Amniotic epithelial cell (primary cell): ENCODE data around the gene RGS11.
A peak's percentile ranks its signal among the peaks of the same experiment; 100 is the strongest.
"Not testable (repeated sequence)": the region's sequence is repeated elsewhere in the genome, so short reads cannot be mapped to it uniquely, and the experiment has no call there.

Experiments used
- DNase-seq: peaks from one replicate; pipeline ENCODE4 v3.0.0-alpha.2; 2010; ENCODE audit warnings: low read depth

Gene RGS11

DNA sequence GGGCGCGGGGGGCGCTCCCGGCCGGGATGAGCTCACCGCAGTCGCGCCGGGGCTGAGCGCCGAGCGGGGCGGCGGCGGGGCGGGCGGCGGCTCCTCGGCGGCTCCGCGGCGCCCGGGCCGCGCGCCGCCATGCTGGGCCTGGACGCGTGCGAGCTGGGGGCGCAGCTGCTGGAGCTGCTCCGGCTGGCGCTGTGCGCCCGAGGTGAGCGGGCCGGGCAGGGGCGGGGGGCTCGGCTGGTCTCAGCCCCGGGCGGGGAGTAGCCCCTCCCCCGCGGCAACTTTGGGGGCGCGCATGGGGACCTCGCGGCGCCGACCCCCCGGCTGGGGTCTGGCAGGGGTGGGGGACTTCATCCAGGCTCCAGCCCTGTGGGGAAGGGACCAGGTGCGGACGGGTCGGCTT is 4.8 kb upstream of the RGS11 start, which contains the start of gene ARHGDIG:
Gene ARHGDIG (plus strand): TSS at position 40 of the 400 bp plus-strand sequence. CDS start 90 bp downstream, at position 130.
- DNase-seq = no peak

DNA sequence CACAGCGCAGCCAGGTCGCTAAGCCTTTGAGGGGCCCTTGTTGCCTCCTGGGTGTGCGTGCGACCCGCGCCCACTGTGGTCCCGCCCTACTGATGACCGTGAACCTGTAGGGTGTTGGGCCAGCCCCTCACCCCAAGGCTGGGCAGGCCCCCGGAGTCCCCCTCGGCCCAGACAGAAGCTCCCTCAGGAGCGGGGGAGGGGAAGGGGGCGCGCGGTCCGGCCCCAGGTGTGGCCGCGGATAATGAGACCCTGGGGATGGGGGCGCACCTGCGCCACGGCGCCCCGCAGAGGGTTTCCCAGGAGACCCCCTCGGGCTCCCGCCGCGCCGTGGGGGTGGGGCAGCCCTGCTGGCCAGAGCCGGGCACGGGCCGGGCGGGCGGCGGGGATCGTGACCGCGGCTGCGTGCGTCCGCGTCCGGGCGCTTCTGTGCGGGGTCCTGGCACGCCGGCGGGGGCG is 4.3 kb upstream of the RGS11 start:
- DNase-seq = no peak

DNA sequence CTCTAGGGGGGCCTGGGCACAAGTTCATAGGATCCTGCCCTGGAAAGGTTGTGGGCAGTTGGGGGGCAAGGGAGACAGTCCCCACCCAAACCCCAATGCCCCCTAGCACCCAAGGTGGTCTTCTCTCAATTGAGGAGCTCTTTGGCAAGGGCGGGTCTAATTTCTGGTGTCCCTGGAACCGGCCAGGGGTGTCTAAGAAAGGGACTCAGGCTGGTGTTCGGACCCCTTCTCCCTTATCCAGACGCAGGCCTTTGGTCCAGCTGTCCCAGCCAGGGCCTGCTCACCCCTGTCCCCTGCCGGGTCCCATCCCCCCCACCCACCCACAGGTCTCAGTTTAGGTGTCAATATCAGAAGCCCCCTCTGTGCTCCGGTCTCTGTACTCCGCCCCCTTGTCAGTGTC is 3.8 kb upstream of the RGS11 start:
- no peak for DNase-seq

DNA sequence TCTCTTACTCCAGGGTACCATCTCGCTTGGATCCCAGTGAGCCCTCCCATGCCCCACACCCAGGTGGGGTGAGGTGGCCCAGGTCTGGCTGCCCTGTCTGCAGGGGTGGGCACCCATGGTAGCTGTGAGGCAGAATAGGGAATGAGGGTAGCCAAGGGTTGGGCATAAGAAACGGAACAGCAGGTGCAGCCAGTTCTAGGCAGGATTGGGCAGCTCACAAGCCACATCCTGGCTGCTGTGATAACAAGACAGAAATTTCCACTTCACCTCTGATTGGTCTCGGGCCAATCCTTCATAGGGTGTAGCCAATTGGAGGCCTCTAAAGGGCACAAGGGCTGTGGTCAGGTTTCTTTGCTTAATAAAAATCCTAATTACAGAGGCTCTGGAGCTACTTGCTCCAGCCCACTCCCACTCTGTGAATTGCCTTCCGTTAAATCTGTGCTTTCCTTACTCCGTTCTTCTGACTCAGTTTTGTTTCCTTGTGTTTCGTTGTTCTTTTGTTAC is 3.2 kb upstream of the RGS11 start:
- peak; percentile 72 for DNase-seq

DNA sequence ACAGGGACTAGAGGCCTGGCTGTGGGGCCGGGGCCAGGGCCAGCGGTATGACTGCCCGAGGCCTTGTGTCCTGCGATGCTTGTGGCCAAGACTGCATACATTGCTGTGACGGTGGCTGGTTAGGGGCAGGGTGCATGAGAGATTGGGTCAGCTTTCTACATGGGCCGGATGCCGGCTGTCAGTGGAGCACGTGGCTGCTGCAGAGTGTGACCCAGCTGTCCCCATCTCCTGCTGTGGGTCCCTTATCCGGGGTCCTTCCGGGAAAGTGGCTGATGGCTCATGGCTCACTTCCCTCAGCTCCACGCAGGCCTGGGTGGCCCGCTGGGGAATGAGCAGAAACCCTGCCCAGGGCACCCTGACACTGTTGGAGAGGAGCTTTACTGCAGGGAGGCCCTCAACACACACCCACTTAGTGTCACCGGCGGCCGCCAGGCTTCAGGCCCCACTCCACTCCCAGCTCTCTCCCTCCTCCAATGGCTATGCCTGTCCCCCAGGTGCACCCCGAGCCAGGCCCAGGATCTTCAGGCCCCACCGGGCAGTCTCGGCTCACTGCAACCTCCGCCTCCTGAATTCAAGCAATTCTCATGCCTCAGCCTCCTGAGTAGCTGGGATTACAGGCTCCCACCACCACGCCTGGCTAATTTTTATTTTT is 808 bp upstream of the RGS11 start:
- DNase-seq = no peak

DNA sequence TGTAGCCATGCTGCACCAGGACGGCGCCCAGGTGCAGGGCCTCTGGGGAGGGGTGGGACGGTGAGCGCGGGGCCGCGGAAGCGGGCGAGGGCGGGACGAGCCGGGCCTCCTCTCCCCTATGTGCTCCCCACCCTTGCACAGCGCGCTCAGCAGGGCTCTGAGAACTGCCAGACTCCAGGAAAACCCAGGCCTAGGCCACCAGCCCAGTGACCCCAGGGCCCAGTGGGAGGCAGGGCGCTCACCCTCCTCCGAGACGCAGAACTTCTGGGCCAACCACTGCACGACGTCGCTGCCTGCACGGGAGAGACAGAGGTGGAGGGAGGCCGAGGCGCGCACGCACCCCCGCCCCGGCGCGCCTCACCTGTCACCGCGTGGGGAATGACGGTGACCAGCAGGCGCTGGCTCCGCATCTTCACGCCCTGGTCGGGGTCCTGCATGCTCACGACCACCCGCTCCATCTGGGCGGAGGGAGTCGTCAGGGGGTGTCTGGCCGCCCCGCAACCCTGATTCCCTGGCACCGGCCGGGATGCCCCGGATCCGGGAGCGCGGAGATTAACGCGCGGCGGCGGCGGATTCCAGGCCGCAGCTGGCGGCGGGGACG is 603 bp downstream of the RGS11 start:
- no peak for DNase-seq

DNA sequence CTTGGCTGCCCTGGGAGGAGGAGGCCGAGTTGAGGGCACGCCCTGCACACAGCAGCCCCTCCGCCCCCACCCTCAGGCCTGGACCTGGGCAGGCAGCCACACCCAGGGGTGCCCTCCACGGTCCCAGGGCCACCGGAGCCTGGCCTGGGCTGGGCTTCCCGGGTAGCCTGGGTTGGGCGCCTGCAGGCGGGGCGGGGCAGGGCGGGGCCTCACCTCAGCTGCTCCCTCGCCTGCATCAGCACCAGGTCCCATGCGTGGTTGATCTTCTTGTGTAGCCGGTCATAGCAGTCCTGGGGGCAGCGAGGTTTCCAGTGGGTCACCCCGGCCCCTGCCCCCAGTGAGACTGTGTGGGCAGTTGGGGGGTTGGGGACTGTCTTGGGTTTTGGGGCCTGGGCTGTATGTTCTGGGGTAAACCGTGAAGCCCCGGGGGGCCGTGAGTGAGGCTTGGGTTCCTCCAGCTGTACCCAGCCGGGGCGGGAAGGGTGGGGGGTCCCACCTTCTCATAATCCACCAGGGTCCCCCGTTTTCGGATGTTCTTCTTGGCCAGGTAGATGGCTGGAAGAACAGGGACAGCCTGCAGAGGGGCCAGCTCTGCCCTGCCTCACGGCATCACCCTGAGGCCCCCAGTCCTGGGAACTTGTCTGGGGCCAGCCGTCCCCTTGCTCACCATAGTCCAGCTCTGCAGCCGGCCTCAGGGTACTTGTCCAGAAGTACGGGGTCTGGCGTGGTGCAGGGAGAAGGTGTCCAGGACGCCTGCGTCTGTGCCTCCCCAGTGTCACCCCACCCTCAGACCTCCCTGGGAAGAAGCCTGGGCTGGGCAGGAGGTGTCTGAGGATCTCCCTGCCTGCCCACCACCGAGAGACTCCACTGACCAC is 2.0 kb downstream of the RGS11 start:
- no peak for DNase-seq

DNA sequence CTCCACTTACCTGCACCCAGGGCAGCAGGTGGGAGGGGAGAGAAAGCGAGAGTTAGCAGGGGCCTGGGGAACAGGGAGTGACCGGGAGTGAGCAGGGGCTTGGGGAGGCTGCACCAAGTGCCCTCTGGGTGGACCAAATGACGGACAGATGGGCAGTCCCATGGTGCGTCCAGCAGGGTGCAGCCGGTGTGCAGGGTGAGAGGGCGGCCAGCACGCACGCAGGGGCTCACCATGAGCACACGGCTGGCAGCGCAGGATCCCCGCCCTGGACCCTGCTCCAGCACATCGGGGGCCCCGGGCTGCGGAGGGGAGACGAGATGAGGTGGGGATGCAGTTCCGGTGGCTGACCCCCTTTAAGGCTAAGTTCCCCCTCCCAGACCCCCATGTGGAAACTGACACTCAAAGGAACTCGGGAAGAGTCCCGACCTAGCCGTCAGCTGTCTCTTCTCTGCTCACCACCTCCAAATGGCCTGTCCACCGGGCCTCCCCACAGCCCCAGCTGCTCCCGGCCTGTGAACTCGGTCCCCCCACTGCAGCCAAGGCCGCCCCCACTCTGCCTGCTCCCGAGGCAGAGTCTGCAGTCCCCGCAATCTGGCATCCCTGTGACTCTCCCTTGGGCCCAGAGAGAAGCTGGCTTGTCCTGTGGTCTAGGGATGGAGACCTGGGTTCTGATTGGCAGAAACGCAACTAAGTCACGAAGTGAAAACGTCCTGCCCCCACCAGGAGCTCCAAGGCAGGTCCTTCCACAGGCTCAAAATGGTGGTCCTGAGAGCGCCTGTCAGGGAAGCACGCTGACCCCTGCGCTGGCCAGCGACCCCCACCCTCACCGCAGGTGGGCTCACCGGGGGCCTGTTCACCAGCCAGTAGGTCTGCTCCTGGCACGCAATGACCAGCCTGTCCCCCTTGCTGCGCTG is 2.9 kb downstream of the RGS11 start:
- DNase-seq = no peak

DNA sequence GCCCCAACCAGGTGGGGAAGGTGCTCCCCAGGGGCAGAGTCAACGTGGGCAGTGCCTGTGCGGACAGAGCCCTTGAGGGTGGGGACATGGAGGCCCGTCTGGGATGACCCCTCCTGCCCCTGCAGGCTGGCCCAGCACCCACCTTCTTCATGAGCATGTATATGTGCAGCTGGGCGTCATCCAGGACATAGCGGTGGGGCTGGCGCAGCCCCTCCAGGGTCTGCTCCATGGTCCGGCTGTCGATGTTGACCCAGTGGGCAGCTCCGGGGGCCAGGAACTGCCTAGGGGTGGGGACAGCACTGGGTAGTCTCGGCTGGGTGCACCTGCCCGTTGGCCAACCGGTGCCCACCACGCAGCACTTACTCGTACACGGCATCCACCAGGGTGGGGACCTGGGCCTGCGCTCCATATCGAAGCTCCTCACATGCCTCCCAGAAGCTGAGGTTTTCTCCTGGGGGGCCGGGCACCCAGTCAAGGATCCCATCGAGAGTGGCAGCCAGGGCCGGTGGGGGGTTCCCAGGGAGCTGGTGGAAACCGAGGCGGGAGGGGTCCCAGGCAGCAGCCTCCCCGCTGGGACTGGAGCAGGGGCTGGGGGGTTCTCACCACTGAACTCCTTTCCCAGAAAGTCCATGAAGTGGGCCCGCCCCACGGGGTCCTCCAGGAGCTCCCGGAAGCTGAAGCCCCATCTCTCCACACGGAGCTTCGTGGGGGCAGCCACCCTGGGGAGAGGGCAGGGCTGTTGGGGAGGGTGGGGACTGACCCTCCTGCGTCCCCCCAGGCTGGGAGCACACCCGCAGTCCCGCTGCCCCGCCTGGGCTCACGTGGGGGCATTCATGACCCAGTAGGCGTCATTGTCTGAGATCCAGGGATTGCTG is 5.1 kb downstream of the RGS11 start:
- DNase-seq = no peak

DNA sequence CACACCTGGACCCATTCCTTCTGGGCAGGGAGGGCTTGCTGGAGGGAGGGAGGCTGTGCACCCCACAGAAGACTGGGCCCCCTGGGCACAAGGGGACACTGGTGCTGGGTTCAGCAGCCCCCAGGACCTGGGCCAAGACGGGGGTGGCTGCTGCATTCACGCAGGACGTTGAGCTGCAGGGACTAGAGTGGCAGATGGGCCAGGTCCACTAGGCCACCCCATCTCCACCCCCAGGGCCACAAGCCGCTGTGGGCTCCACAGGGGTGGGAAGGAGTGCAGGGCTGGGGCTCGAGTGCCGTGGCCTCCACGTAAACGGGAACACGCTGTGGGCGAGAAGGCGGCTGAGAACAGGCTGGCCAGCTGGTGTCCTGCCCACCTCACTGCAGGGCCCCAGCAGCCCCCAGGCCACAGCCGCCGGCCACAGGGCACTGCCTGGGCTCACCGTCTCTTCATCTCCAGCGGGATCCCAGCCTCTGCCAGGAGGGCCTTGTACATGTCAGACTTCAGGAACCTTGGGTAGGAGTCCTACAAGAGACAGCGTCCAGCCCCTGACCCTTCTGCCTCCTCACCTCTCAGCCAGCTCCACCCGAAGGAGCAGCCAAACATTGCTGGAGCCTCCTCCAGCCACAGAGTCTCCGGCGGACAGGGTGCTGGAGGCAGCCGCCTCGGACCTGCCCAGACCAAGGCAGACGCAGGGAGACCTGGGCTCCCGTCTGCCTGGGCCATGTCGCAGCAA is 6.5 kb downstream of the RGS11 start:
- no peak for DNase-seq

DNA sequence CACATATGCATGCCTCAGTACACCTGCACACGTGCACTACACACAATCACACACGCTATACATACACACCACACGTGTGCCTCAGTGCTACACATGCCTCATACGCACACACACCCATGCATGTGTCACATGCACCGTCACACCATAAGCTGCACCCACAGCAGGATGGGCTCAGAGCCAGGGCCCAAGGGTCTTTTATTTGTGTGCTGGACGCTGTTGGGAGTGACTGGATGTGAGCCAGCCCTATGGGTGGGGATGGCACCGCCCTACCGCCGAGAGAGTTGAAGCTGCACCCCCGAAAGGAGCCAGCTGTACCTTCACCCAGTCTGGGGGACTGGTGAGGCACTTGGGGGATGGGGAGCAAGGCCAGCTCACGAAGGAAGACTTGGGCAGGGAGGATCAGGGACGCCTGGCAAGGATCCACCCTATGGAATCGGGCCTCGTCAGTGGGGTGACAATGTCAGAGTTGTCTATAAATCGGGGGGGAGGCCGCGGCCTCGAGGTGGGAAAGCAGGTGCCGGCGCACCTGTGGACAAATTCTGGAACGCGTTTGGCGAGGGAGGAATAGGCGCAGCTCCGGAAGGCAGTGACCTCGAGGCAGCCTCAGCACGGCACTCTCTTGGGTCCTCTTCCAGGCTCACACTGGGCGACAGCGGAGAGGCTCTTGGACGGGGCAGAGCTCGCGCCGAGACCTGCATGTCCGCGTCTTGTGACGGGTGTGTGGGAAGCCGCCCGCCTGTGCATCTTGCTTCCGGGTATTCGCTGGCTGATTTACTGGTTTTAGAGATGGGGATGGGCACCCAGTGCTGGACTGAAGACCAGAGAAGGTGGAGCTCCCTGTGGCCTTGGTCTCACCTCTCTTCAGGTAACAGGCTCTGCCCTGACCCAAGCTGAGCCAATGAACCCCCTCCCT is 7.3 kb downstream of the RGS11 start:
- no peak for DNase-seq

DNA sequence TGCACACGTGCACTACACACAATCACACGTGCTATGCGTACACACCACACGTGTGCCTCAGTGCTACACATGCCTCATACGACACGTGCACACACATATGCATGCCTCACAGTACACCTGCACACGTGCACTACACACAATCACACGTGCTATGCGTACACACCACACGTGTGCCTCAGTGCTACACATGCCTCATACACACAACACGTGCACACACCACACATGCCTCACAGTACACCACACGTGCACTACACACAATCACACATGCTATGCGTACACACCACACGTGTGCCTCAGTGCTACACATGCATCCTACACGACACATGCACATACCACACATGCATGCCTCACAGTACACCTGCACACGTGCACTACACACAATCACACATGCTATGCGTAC is 8.2 kb downstream of the RGS11 start:
- not testable (repeated sequence) for DNase-seq

DNA sequence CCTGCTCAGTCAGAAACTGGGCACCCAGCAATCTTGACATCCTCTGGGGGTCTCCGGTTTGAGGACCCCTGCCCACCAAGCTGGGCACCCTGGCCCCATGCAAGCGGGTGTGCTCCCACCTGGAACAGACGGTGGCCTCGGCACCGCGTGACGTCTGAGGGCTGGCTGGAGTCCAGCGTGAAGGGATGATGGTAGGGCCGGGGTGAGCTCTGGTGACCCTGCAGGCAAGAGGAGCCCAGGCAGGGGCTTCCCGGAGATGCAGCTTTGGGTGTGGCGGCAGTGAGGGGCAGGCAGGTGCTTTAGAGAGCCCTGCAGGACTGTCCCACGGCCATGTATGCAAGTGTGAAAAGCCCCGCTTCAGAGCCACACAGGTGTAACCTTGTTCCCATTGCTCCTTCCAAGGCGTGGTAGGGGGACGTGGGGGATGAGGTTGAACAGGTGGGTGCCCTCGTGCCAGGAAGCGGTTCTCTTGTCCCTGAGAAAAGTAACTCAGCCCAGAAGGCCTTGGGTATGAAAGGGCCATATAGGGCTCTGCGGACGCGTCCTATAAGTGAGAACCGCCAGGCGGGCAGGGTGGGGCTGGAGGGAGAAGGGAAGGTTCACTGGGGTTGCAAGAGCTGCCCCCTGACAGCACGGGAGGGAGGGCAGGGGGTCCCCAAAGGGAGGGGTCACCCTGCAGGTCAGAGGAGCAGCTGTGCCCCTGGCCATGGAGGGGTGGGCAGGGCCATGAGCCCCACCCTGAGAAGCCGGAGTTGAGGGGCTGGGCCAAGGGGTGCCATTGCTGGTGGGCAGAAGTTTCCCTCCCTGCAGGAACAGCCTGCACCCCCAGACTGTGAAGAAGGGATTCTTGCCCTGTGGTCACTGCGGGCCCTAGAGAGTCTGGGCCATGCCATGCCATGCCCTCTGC is 9.2 kb downstream of the RGS11 start:
- DNase-seq = no peak

DNA sequence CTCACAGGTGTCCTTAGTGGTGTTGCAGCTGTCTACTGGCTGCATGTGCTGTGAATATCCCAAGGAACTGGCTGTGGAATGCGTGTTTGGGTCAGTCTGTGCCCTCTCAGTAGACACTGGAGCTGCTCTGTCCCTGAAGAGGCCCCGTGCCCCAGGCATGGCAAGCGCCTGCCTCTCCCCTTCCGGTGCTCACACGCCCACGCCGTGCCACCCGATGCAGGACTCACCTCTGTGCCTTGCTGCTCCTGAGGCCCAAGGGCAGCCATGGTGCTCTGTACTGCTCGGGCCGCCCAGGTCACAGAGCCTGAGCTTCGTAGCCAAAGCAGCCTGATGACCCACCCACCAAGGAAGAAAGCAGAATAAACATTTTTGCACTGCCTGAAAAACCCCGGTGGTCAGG is 10.0 kb downstream of the RGS11 start:
- DNase-seq = no peak

DNA sequence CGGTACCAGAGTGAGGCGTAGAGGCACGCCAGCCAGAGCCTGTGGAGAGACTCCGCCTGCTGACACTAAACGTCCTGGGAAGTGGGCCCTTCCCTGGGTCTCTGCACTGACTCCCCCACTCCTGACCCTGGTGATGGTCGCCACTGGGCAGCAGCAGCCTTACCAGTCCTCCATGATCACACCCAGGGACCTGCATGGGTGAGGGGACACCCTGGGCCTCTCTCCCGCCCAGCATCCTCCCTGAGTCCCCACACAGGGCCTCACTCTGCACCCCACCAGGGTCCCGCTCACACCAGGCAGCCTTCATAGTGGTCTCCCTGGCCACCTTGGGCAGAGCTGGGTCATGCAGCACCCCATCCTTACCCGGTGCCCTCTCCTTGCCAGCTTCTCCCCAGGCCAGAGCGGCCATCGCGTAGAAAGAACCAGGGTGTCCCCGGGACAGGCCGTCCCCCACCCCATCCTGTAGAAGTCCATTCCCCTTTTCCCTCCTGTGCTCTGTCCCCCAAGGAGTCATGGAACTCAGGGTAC is 10.7 kb downstream of the RGS11 start:
- no peak for DNase-seq

DNA sequence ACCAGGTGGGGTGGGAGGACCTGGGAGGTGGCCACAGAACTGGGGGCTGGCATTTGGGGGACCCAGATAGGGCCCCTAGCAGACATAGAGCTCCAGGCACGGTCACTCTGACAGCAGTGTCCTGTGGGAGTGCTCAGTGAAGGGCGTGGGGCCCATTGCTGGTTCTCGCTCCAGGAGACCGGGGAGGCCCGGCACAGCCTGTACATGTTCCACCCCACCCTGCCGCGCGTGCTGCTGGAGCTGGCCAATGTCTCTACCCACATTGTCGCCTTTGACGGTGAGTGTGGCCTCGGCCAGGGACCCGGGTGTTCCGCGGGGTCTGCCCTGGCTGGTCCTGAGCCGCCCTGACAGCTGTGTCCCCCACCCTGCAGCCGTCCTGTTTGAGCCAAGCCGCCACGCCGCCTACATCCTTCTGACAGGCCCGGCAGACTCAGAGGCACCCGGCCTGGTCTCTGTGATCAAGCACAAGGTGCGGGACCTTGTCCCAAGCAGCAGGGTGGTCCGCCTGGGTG is 11.2 kb downstream of the RGS11 start:
- DNase-seq = no peak

DNA sequence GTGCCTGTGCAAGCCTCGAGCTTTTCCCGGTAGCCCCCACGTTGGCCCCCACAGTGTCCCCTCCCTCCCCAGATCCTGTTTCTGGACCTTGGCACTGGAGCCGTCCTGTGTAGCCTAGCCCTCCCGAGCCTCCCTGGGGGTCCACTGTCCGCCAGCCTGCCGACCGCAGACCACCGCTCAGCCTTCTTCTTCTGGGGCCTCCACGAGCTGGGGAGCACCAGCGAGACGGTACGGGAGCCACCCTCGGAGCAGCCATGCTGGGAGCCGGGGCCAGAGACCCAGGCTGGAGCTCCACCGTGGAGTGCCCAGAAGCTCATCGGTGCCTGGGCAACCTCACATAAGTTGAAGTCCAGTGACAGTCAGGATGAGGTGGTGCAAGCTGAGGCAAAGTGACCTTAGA is 11.8 kb downstream of the RGS11 start:
- DNase-seq = no peak
